Cerebellar cortex (tissue), 1 donor: Measurements from ENCODE around the gene ERI3.

Experiments
- DNase-seq: peaks from one replicate; pipeline ENCODE4 v3.0.0-alpha.2; 2015; ENCODE audit warnings: low spot score

Gene ERI3

DNA sequence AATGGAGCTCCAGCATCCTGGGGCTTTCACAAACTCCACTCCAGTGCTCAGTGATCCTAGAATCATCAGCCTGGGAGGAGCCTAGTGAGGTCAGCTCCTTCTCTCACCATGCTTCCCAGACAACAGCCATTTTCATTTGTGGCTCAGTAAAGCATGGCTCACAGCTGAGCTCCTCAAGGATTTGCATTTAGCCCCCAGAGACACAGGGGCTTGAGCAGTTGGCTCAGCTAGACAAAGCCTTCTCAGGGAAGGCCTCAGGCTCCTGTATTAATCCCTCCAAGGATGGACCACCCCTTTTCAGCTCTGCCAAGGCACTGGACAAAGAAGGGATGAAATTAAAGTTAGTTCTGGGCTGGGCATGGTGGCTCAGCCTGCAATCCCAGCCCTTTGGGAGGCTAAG is 39.5 kb downstream of the ERI3 start:
- no peak for DNase-seq

DNA sequence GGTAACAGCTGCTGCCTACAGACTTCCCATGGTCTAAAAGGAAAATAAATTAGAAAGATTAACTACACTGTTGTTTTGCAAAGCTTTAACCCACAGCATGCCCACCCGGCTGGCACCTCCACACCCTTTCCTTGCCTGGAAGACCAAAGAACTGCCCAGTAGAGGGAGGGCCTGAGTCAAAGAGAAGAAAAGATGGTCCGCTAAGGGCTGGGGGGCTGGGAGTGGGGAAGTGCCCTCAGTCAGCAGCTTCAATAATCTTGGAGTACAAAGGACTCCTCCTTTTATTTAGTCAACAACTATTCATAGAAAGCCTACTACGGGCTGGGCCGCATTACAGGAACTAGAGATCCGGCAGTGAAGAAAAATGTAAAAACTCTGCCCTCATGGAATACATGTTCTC is 40.6 kb downstream of the ERI3 start:
- no peak for DNase-seq

DNA sequence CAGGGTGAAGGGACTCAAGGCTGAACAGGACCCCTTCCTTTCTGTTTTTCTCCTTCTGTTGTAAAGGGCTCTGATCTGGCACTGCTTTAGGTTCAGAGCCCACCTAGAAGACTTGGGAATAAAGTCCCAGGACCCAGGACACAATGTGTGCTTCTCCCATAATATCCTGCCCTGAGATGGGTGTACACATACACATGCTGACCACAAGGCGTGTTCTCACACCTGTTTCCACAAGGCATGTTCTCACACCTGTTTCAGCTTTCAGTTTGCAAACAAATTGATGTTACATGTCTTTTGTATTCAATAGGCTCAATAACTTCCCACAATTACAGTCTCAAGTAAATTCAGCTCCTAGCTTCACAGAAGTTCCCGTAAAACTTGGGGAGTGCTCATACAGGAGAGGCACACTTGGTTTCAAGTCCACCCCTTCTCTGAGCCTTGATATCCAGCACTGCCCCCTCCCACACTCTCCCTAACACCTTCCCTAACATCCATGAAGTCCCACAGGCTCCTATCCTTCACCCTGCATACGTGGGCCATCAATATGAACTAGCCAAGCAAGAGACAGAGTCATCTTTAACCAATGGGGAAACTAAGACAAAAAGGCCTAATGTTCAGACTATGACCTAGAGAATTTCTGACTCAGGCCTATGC is 41.7 kb downstream of the ERI3 start:
- DNase-seq = no peak

DNA sequence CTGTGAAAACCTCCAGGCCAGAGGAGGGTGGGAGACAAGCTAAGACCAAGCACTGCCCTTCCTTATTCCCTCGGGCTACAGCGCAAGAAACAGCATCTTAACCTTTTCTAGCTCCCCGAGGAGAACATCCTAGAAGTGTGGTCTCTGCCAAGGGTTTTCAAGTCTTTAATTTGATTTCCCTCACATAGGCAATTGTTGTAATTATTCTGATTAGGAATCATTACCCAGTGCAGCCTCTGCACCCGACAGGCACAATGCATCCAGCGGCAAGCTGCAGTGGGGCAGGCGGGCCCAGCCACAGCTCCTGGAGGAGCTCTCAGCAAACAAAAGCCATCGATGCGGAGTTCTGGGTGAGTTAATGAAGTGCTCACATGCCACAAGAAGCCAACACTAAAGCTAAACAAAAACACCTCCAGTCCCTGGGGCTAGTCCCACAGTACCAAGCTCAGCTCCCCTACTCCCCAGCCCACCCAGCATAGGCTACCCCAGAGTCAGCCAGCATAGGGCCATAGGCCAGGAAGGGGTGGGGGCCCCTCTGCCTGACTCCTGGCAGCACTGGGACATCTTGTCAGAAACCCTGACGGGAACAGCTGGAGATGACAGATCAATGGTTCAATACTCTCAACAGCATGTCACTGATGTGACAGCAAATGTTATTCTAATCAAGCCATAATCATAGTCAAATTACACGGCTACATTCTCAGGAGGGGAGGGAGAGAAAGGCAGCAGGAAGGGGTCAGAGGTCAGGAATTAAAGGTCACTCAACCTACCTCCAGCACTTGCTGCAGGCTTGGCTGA is 42.5 kb downstream of the ERI3 start:
- no peak for DNase-seq

DNA sequence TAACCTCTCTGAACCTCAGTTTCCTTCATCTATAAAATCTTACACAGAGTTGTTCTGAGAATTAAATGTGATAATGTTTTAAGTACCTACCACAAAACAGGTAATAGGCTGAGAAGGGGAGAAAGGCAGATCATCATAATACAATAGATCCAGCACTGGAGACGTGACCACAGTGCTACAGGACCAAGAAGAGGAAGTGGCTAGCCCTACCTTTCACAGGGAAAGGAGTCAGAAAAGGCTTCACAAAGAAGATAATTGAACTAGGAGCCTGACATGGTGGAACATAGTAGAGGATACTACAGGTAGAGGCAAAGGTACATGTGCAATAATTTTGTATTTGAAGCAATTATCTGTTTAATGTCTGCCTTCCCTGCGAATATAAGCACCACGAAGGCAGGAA is 45.1 kb downstream of the ERI3 start:
- DNase-seq = no peak

DNA sequence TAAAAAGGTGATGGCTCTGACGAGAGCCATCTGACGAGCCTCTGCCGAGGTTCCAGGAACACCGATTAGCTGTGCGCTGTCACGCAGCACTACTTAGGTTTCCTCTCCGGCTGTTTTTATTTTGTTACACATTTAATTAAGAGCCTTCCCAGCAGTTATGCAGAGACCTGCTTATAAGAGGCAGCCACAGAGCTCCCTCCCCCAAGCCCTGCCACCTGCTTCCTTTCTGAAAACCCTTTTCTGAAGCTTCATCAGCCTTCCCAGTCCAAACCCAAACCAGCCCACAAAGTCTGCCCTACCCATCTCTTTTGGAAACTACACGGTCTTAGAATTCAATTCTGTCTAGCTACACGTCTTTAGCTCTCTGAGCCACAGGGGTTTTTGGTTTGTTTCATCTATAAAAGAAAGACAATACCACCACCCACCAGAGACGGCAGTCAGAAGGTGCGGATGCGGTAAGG is 49.1 kb downstream of the ERI3 start:
- no peak for DNase-seq

DNA sequence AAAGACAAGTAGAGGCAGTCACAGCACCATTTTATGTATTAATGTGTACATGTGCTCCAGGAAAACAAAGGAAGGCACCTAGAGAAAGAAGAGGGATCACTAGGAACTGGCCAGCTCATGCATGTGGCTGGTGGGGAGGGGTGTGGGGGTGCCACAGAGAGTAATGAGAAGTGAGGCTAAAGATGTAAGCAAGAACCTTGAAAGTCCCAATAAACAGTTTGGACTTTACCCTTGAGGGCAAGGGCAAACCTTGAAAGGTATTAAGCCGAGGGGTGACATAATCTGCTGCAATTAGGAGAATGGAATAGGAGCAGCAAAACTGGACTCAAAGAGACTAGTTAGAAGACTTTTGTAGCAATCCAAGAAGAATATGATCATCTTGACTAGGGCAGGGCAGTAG is 51.5 kb downstream of the ERI3 start:
- DNase-seq = no peak

DNA sequence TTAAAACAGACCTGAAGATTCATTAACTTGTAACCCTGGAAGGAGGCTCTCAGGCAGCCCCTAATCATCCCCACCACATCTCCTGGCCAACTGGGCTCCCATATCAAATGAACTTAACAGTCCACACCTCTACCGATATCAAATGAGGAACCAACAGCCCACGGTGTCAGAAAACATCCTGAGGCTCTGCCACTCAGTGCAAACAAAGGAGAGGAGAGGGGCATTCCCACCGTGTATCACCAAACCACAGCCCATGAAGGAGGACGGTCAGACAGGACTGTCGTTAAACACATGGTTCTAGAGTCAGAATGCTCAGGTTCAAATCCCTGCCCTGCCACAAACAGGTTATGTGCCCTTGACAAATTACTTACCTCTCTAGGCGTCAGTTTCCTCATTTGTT is 52.5 kb downstream of the ERI3 start:
- no peak for DNase-seq

DNA sequence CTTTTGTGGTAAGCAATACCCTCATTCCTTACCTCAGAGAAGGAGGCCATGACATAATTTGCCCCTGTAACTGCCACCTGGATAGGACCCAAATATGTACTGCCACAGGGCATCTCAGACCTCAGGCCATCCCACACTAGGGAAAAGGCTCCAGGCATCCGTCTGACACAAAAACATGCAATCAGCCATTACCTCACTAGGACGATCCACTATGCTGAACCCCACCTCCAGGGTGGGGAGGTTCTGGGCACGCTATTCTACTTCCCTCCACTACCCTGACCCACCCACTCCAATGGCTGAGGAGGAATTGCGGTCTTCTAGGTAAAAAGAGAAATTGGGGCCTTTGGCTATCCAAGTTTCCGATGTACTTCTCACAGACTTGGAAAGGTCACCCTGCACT is 53.6 kb downstream of the ERI3 start:
- DNase-seq = no peak

DNA sequence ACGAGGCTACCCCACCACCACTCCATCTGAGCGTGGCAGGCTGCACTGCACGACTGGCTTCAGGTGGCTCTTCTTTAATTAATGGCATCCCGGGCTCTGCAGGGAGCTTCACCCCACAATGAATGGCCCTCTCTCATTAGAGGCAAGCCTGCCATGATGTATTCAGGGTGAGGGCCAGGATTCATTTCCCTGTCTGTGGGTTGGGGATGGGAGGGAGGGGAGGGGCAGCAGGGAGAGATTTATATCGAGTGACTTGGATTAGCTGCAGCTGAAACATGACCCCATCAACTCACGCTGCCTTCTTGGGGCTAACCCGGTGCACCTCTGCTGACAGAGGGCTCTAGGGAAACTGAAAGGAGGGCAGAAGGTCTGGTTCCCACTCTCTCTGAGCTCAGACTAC is 54.2 kb downstream of the ERI3 start:
- no peak for DNase-seq

DNA sequence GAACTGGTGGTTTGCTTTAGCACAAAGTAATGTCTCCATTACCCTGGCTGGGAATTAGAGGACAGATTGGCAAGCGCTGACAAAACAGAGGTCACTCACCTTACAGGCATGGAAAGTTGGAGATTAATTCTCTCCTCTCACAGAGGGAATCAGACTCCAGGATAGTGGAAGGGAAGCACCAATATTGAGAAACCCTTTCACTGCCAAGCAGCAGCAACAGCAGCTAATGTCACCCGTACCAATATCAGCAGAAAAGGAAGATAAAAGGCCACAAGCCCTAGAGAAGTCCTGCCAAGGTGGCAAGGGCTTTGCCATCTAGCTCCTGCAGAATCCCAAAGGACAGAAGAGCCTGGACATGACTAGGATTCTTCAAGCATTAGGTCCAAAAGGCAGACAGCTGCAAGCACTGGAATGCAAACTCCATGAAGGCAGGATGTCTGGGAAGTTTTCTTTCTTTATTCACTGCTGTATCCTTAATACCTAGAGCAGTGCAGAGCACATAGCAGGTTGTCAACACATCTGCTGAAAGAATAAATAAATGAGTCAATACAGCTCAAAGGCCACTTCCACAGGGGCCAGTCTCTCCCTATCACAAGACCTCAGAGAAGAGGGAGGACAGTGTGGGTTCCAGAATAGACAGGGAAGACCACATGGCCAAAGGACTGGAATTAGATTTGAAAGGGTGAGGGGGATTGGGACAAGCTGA is 57.2 kb downstream of the ERI3 start:
- DNase-seq = no peak

DNA sequence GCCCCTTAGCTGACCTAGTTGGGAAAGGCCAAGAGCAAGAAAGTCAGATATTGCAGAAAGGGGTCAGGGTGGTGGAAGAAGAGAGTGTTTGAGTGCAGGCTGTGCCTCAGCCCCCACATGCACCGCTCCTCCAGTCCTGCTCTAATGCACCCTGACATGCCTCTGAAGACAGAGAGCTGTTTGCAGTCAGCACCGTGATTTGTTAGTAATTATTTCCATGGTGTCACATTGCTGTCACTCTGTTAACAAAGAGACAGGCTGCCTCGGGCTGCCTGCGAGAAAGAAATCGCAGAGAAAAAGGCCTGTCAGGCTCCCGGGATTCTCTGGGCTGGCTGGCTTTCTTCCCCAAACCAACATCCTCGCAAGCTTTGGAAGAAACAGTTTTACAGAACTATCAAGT is 58.3 kb downstream of the ERI3 start:
- DNase-seq = no peak

DNA sequence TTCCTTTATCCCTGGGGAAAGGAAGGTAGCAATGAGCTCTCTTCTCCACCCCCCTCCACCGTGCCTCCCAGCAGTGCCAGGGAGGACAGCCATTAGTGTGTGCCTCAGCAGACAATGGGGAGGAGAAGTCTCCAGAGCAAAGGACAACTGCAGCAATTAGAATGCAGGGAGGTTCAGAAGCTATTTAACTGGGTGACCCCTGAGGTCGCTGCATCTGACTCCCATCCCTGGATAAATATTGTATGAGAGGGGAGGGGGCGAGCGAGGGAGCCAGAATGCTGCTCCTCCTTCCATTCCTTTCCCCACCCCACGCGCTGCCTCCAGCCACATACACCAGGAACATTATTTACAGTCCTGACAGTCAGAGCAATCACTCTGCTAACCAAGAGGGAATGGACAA is 59.0 kb downstream of the ERI3 start:
- DNase-seq = no peak

DNA sequence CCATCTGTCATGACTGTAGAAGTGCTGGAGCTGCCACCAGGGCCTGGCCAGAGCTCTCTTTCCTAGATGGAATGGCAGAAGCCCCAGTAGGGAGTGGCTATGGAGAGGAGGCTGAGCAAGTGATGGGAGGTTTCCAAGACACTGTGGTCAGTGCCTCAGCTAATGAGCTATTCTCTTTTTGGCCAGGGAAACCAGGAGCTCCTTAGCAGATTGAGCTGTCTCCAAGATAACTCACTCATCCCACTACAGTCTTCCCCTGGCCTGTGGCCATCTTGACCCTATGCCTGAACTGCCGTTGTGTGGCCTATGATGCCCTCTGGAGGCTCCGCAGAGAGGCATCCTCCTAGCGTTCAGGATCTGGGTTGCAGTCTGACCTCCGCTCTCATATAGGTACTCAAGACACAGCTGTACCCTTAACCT is 60.5 kb downstream of the ERI3 start:
- DNase-seq = peak; percentile 85

DNA sequence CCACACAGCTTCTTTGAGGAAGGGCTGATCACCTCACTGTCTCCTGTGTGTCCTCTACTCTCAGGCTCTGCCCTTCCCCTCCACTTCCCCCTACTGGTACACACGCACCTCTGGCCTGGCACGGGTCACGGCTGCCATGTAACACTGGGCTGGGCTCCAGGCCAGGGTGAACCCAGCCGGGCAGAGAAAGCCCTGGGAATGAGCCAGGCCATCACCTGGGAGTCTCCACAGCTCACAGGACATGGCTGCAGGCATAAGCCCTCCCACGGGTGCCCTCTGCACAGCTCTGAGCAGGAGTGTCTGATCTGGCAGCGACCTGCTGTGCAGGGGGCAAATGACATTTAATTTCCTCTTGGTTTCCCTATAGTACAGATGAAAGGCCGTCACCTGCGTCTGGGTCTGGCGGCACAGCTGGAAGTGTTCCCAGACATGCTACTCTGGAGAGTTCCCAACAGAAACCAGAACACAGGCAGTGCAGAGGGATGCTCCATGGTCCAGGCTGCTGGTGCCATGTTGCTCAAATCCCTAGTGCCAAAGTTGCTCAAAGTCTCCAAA is 61.2 kb downstream of the ERI3 start:
- peak; percentile 16 for DNase-seq

DNA sequence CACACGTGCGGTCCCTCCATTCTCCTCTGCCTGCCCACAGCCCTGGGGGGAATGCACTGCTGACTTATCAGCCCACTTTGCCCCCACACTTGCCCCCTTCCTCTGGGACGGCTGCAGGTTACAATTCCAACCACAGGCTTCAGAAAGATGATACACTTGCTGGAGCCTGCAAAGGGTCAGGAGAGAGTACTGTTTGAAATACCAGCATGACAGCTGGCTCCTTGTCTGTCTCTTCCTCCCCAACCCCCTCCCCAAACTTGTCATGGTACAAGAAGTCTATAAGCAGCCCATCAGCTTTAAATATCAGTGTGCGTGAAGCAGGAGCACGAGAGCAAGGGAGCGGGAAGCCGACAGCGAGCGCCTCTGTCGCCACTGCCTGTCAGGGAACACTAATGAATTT is 62.4 kb downstream of the ERI3 start:
- DNase-seq = no peak

DNA sequence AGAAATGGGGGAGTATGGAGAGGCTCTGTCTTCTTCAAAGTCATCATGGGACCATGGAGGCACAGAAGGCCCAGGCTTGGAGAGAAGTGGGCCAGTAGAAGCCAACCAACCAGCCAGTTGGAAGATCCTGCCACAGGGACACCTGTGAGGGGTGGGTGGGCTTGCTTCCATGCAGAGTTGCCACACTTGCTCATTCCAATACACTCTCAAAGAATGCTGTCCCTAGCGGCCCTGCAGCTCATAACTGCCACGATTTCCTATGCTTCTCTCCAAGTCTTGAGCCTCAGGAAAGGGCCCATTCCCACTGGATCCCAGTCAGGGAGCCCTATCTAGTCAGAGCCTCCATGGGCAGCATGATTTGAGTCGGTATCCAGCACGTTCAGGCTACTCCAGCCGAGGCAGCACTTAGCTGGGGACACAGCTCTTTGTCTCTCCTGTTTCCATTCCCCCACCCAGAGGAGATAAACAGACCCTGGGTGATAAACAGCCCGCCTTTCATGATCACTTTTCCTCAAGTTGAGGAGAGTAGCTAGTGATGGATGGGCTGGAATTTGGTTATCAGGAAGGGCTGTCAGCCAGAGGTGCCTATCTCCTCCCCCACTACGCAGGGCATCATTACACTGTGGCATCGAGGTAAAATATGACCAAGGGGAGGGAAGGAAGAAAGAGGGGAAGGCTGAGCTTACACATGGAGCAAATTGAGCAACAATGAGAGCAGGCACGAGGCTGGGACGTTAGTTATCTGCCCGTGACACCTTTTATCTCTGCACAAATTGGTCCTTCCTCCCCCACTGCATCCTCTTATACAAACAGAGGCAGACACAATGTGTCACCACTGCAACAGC is 64.6 kb downstream of the ERI3 start:
- no peak for DNase-seq

DNA sequence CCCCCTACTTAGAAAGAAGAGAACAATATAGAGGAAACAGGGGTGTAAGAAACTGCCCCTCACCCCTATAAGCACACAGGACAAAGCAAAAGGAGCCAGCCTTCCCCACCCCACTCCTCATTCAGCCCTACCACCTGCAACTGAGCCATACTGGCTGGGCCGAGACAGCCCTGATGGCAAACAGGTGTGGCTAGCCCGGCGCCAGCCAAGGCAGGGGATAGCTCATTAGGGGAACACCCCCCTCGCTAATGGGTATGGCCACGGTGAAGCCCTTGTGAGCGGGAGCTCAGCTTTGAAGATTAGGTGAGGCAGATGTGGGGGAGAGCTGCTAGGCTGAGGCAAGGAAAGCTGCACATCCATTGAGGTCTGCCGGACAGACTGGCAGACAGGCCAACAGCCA is 65.5 kb downstream of the ERI3 start:
- DNase-seq = no peak

DNA sequence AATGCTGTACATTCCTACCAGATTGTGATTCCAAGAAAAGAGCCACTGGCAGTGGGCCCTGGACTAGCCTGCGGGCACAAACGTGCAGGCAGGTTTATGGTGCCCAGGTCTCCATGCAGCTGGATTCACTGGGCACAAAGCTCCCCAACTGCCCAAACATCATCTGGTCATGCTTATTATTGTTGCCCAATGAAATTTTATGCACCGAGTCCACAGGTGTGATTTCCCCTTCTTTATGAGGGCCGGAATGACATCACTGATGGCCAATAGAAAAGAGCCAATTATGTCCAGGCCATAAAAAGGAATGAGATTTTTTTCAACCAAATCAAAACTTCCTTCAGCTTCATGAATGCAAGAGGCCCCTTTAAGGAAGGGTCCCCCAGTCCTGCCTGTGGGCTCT is 66.2 kb downstream of the ERI3 start:
- DNase-seq = no peak

DNA sequence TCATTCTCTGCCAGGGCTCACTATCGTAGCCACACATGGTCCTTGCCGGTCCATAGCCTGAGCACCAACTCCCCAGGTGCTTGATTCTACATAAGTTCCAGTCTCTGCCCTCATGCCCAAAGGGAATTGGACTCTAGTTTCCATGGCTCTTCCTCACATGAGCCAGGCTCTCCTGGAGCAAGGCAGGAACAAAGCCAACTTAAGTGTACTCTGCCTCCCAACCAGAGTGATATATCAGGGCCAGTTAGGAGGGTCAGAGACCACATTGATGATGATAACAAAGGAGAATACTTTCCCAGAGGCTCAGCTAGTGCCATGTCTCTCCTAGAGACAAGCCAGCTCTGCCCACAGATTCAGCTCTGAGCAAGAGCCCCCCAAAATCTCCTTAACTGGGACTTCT is 70.9 kb downstream of the ERI3 start:
- no peak for DNase-seq

DNA sequence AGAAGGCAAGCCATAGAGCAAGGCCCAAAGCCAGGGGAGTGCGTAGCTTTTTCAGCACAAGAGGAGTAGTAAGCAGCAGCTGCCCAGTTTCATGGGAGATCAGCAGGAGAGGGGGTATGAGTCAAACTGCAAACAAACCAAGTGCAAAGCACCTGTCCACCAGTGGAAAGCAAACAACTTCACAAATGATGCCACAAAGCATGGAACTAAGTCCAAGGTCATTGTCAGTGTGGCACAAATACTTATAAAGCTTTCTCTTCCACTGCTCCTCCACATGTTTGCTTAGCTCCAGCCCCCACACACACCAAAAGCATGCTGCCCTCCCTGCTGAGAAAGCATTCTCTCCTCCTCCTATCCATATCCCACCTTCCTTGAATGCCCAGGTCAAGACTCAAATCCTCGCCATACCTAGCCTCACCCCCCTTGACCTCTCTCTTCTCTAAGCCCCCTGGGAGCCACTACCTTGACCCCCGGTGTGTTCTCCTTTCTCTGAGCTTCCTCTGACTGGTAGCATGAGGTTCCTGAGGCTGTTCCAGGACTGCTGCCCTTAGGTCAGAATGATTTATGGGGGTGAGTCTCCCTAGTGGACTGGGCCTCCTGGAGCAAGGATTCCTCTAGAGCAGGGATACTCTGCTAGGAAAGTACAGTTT is 71.4 kb downstream of the ERI3 start:
- no peak for DNase-seq
